HG03135 (cell line): ENCODE data around the gene FAIM.
"Not testable (repeated sequence)": the region's sequence is repeated elsewhere in the genome, so short reads cannot be mapped to it uniquely, and the experiment has no call there.

Source experiments
- ATAC-seq: cut with Tn5 transposase; IDR thresholded peaks from one replicate; pipeline ENCODE4 v1.9.1; 2021; ENCODE audit warnings: mild to moderate bottlenecking, moderate library complexity; ENCODE audit not compliant: unreplicated experiment

FAIM gene

GRCh38 chr3:138608322-138609135 lies at the start of gene FAIM:
TSS of gene FAIM (plus strand) at chr3:138608771. CDS start at chr3:138619727, 10,956 bp downstream.
- peak; percentile 77 for ATAC-seq

GRCh38 chr3:138559134-138559533 lies 49.4 kb upstream of the FAIM start:
- no peak for ATAC-seq

- ATAC-seq = no peak
Measured at GRCh38 chr3:138560501-138560900, 48.1 kb upstream of the FAIM start.

- not testable (repeated sequence) for ATAC-seq
Measured at GRCh38 chr3:138562902-138563301, 45.7 kb upstream of the FAIM start.

- not testable (repeated sequence) for ATAC-seq
Measured at GRCh38 chr3:138566293-138566692, 42.3 kb upstream of the FAIM start.

- no peak for ATAC-seq
Measured at GRCh38 chr3:138567403-138567802, 41.2 kb upstream of the FAIM start.

GRCh38 chr3:138569090-138569489 lies 39.5 kb upstream of the FAIM start:
- no peak for ATAC-seq

GRCh38 chr3:138569624-138570023 lies 38.9 kb upstream of the FAIM start:
- not testable (repeated sequence) for ATAC-seq

- no peak for ATAC-seq
Measured at GRCh38 chr3:138573138-138573537, 35.4 kb upstream of the FAIM start.

- peak; percentile 96 for ATAC-seq
Measured at GRCh38 chr3:138578141-138578540, 30.4 kb upstream of the FAIM start.

GRCh38 chr3:138578961-138579574 lies 29.5 kb upstream of the FAIM start:
- no peak for ATAC-seq

- no peak for ATAC-seq
Measured at GRCh38 chr3:138587374-138587773, 21.2 kb upstream of the FAIM start.

- ATAC-seq = no peak
Measured at GRCh38 chr3:138588445-138588844, 20.1 kb upstream of the FAIM start.

GRCh38 chr3:138591392-138591791 lies 17.2 kb upstream of the FAIM start:
- no peak for ATAC-seq

- no peak for ATAC-seq
Measured at GRCh38 chr3:138593488-138594149, 15.0 kb upstream of the FAIM start.

GRCh38 chr3:138594150-138594934 lies 14.2 kb upstream of the FAIM start, which contains the start of gene CEP70:
TSS of gene CEP70 (minus strand) at chr3:138594260. CDS start at chr3:138572927, 21,333 bp downstream.
- peak; percentile 90 for ATAC-seq

GRCh38 chr3:138594935-138595610 lies 13.5 kb upstream of the FAIM start:
- ATAC-seq = no peak

GRCh38 chr3:138597186-138597976 lies 11.2 kb upstream of the FAIM start:
- not testable (repeated sequence) for ATAC-seq

GRCh38 chr3:138598534-138598933 lies 10.0 kb upstream of the FAIM start:
- no peak for ATAC-seq
